Nephron (organoid): ENCODE measurements around the gene PTPN11.

Source experiments
- H3K27ac Mint-ChIP-seq, 3 experiments: 2 replicates each; pipeline ENCODE4 v1.8.0; 2020; ENCODE audit warnings: mixed read lengths in 3 of 3, mild to moderate bottlenecking in 2 of 3, moderate library complexity in 1 of 3
- H3K27me3 Mint-ChIP-seq: 2 replicates; pipeline ENCODE4 v1.8.0; 2021; ENCODE audit warnings: low read depth, mild to moderate bottlenecking, moderate library complexity, mixed read lengths
- H3K36me3 Mint-ChIP-seq: 2 replicates; pipeline ENCODE4 v1.8.0; 2020; ENCODE audit warnings: low read depth, mixed read lengths
- H3K4me1 Mint-ChIP-seq: 2 replicates; pipeline ENCODE4 v1.8.0; 2020; ENCODE audit warnings: mixed read lengths
- H3K4me3 Mint-ChIP-seq, 3 experiments: 2 replicates each; pipeline ENCODE4 v1.8.0; 2020; ENCODE audit warnings: mild to moderate bottlenecking in 3 of 3, mixed read lengths in 3 of 3, moderate library complexity in 2 of 3
- H3K9me3 Mint-ChIP-seq: 2 replicates; pipeline ENCODE4 v1.8.0; 2020; ENCODE audit warnings: mixed read lengths
- TF ChIP-seq, protein P1 (sequence below), 3 experiments: fragments of 200-600 bp; sonication (generic); IDR thresholded peaks; one replicate each; pipeline ENCODE4 v1.5.0; 2021; ENCODE audit warnings: antibody characterized with exemption in 3 of 3; ENCODE audit not compliant: unreplicated experiment in 3 of 3

Gene PTPN11

GRCh38 chr12:112525426-112525809, 106.7 kb downstream of the PTPN11 start:
- H3K36me3 Mint-ChIP-seq, result no peaks in the 10 kb centered on the region
- no peaks in the 10 kb centered on the region for H3K9me3 Mint-ChIP-seq
- H3K27me3 Mint-ChIP-seq, result peaks cover 4% of the 10 kb centered on the region
- H3K4me1 Mint-ChIP-seq, result no peaks in the 10 kb centered on the region
- H3K27ac Mint-ChIP-seq, result no peak overlapping the region
- TF ChIP-seq, protein P1, sequence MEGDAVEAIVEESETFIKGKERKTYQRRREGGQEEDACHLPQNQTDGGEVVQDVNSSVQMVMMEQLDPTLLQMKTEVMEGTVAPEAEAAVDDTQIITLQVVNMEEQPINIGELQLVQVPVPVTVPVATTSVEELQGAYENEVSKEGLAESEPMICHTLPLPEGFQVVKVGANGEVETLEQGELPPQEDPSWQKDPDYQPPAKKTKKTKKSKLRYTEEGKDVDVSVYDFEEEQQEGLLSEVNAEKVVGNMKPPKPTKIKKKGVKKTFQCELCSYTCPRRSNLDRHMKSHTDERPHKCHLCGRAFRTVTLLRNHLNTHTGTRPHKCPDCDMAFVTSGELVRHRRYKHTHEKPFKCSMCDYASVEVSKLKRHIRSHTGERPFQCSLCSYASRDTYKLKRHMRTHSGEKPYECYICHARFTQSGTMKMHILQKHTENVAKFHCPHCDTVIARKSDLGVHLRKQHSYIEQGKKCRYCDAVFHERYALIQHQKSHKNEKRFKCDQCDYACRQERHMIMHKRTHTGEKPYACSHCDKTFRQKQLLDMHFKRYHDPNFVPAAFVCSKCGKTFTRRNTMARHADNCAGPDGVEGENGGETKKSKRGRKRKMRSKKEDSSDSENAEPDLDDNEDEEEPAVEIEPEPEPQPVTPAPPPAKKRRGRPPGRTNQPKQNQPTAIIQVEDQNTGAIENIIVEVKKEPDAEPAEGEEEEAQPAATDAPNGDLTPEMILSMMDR (IDR thresholded peaks at IDR 0.05; ENCODE audit: unreplicated experiment in 3 of 3), result no peak
- no peak overlapping the region for H3K4me3 Mint-ChIP-seq

DNA sequence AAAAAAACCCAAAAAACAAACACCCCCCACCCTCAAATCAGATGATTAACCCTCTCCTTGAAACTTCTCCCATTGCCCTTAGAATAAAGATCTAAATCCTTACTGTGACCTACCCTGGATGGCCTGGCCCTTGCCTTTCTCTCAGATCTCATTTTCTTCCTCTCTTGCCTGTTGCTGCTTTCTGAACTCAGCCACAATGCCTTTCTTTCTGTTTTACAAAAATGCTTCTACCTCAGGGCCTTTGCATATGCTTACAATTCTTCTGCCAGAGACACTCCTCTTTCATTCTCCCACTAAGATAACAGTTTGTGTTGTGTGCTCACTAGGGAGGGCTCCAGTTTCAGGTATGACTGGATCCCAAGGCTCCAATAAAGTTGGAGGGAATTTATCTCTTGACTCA, 108.3 kb downstream of the PTPN11 start:
- H3K27me3 Mint-ChIP-seq, result peaks cover 6% of the 10 kb centered on the region
- H3K4me1 Mint-ChIP-seq, result no peaks in the 10 kb centered on the region
- no peak overlapping the region for H3K27ac Mint-ChIP-seq
- TF ChIP-seq, protein P1 (IDR thresholded peaks at IDR 0.05; ENCODE audit: unreplicated experiment in 3 of 3), result no peak
- no peaks in the 10 kb centered on the region for H3K9me3 Mint-ChIP-seq
- no peaks in the 10 kb centered on the region for H3K36me3 Mint-ChIP-seq
- no peak overlapping the region for H3K4me3 Mint-ChIP-seq

GRCh38 chr12:112527501-112527900, 108.8 kb downstream of the PTPN11 start:
- TF ChIP-seq, protein P1 (IDR thresholded peaks at IDR 0.05; ENCODE audit: unreplicated experiment in 3 of 3), result no peak
- no peak overlapping the region for H3K4me3 Mint-ChIP-seq
- H3K9me3 Mint-ChIP-seq, result no peaks in the 10 kb centered on the region
- peaks cover 8% of the 10 kb centered on the region for H3K27me3 Mint-ChIP-seq
- no peak overlapping the region for H3K27ac Mint-ChIP-seq
- no peaks in the 10 kb centered on the region for H3K4me1 Mint-ChIP-seq
- H3K36me3 Mint-ChIP-seq, result no peaks in the 10 kb centered on the region

DNA sequence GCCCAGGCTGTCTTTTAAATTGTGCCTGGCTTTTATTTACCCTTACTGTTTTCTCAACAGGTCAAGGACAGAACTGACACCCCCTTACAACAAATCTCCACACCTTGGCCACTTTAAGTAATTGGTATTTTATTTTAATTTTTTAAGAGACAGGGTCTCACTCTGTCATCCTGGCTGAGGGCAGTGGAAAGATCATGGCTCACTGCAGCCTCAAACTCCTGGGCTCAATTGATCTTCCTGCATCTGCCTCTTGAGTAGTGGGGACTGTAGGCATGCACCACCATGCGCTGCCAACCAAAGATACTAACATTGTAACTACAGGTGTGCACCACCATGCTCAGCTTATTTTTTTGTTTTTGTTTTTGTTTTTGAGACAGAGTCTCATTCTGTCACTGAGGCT, 109.8 kb downstream of the PTPN11 start:
- Mint-ChIP-seq H3K36me3 (no peaks in the 10 kb centered on the region), H3K4me3 (no peak overlapping the region), H3K4me1 (no peaks in the 10 kb centered on the region), H3K27ac (no peak overlapping the region), H3K9me3 (no peaks in the 10 kb centered on the region), H3K27me3 (peaks cover 8% of the 10 kb centered on the region)
- TF ChIP-seq, protein P1 (IDR thresholded peaks at IDR 0.05; ENCODE audit: unreplicated experiment in 3 of 3), result no peak

GRCh38 chr12:112530941-112531340, 112.2 kb downstream of the PTPN11 start:
- no peak overlapping the region for H3K4me3 Mint-ChIP-seq
- TF ChIP-seq, protein P1 (IDR thresholded peaks at IDR 0.05; ENCODE audit: unreplicated experiment in 3 of 3), result no peak
- H3K27ac Mint-ChIP-seq, result no peak overlapping the region
- H3K4me1 Mint-ChIP-seq, result no peaks in the 10 kb centered on the region
- no peaks in the 10 kb centered on the region for H3K36me3 Mint-ChIP-seq
- peaks cover 11% of the 10 kb centered on the region for H3K27me3 Mint-ChIP-seq
- H3K9me3 Mint-ChIP-seq, result no peaks in the 10 kb centered on the region

- no peak overlapping the region for H3K27ac Mint-ChIP-seq
- H3K36me3 Mint-ChIP-seq, result no peaks in the 10 kb centered on the region
- peaks cover 9% of the 10 kb centered on the region for H3K27me3 Mint-ChIP-seq
- H3K9me3 Mint-ChIP-seq, result no peaks in the 10 kb centered on the region
- TF ChIP-seq, protein P1 (IDR thresholded peaks at IDR 0.05; ENCODE audit: unreplicated experiment in 3 of 3), result no peak
- no peak overlapping the region for H3K4me3 Mint-ChIP-seq
- no peaks in the 10 kb centered on the region for H3K4me1 Mint-ChIP-seq
These were observed 113.4 kb downstream of the PTPN11 start for GRCh38 chr12:112532106-112532505.
